ENCODE results near the gene STX11. TPM values are rescaled to one million over a fixed set of nuclear protein-coding genes. Genes with fewer than 3 reads are reported as not detected.

The STX11 gene
- total and polyA plus RNA-seq, 10 of the 15 experiments (the other 5 are each of a cell fraction or from before 2014, with no cell fraction given), result 0.66 to 38.1 (median 19.8) TPM

DNA sequence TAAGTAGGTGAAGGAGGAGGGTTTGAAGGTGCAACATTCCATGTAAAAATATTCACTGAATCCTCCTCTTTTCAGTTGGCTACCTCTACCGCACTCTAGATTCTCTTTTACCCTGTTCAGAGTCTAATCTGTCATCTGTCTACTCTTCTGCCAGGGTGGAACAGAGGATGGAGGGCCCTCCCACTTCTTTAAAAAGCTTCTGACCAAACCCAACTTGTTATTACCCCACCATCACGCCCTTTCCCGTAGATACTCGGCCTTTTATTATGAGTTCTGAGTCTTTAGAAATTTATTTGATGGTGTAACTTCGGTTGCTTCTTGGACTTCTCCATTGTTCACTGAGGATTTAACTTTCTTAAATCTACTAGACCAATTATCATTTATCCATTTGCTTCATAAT lies 11.7 kb downstream of the STX11 start:
- FAIRE-seq (no peak), DNase-seq (ENCODE audit: low read depth, low spot score) (no peak), ATAC-seq (0 out of 3 replicates have a peak, but pooled peaks have one; percentile 8)
- POLR2A ChIA-PET, result interaction anchor here (1.1 to 1.4 kb wide), 4 partner anchors 8 to 18 kb away, joined by 3 to 5 read pairs (median 4); no protein-coding TSS in a partner anchor
- Histone ChIP-seq H2AFZ (ENCODE audit: control insufficient read depth, low read depth, low read length) (no peak overlapping the region), H3K27ac (ENCODE audit: control insufficient read depth, insufficient read depth) (no peak overlapping the region), H3K4me3 (no peak overlapping the region), H3K4me2 (ENCODE audit: control insufficient read depth, insufficient read depth) (no peak overlapping the region), H3K9ac (ENCODE audit: control insufficient read depth, insufficient read depth, low read length) (no peak overlapping the region), H3K36me3 (ENCODE audit: control insufficient read depth in 2 of 2, insufficient read depth in 2 of 2, low read length in 1 of 2) (peaks cover 4 to 7% of the 10 kb centered on the region in 2 experiments; a peak in 3 of 4 replicates), H3K4me1 (ENCODE audit: control insufficient read depth, insufficient read depth, low read length) (peaks cover 11% of the 10 kb centered on the region), H3K27me3 (replicated peaks in 1 of 2; ENCODE audit: control insufficient read depth in 2 of 2, insufficient read depth in 2 of 2, low read length in 1 of 2) (no peaks in the 10 kb centered on the region), H3K9me3 (replicated peaks; ENCODE audit: control insufficient read depth, insufficient read depth, low read length) (no peaks in the 10 kb centered on the region; the same call in 2 of the 3 replicates), H3K79me2 (ENCODE audit: control insufficient read depth, insufficient read depth, low read length) (peaks cover 53% of the 10 kb centered on the region), H4K20me1 (ENCODE audit: control insufficient read depth, insufficient read depth) (0 out of 2 replicates have a peak, but pooled peaks cover 3% of the 10 kb centered on the region)
- 71% methylated on average over 5 of the region's 5 CpGs for WGBS (ENCODE audit: insufficient coverage, insufficient replicate concordance, low lambda C conversion rate, missing lambda C conversion rate)
- no TSS peak for BruUV-seq (replicated peaks)
- RAD21 ChIA-PET (ENCODE audit: unreplicated experiment), result interaction anchor here (1.7 to 3.6 kb wide), 2 partner anchors 10 to 17 kb away, joined by 4 to 17 read pairs; partner anchors contain the start of gene STX11
- CTCF ChIA-PET, result interaction anchor here (0.6 to 1.3 kb wide), 4 partner anchors 10 to 219 kb away, joined by 3 to 5 read pairs (median 3); no protein-coding TSS in a partner anchor
- SMC1A ChIA-PET (ENCODE audit: uncharacterized antibody, unreplicated experiment), result interaction anchor here (1.3 to 4.2 kb wide), 7 partner anchors 8 to 55 kb away, joined by 4 to 19 read pairs (median 6); no protein-coding TSS in a partner anchor
- intact Hi-C loops (cut with micrococcal nuclease; ENCODE audit: unreplicated experiment) (no loop called here), in situ Hi-C loops (cut with MboI) (no loop called here)
- TF ChIP-seq, protein P1, sequence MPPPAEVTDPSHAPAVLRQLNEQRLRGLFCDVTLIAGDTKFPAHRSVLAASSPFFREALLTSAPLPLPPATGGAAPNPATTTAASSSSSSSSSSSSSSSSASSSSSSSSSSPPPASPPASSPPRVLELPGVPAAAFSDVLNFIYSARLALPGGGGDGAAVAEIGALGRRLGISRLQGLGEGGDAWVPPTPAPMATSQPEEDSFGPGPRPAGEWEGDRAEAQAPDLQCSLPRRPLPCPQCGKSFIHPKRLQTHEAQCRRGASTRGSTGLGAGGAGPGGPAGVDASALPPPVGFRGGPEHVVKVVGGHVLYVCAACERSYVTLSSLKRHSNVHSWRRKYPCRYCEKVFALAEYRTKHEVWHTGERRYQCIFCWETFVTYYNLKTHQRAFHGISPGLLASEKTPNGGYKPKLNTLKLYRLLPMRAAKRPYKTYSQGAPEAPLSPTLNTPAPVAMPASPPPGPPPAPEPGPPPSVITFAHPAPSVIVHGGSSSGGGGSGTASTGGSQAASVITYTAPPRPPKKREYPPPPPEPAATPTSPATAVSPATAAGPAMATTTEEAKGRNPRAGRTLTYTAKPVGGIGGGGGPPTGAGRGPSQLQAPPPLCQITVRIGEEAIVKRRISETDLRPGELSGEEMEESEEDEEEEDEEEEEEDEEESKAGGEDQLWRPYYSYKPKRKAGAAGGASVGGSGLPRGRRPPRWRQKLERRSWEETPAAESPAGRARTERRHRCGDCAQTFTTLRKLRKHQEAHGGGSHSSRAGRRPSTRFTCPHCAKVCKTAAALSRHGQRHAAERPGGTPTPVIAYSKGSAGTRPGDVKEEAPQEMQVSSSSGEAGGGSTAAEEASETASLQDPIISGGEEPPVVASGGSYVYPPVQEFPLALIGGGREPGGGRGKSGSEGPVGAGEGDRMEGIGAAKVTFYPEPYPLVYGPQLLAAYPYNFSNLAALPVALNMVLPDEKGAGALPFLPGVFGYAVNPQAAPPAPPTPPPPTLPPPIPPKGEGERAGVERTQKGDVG (CRISPR knock-in tag; IDR thresholded peaks at IDR 0.05), result no peak
- TF ChIP-seq POU2F2 (IDR thresholded peaks at IDR 0.05; ENCODE audit: borderline replicate concordance, low read depth, low read length) (no peak), CEBPB (IDR thresholded peaks at IDR 0.05; ENCODE audit: borderline replicate concordance in 1 of 2, low read depth in 2 of 2, low read length in 2 of 2) (no peak), KLF5 (IDR thresholded peaks at IDR 0.05; ENCODE audit: partially characterized antibody) (no peak), FOXM1 (IDR thresholded peaks at IDR 0.05; ENCODE audit: low read depth, low read length) (no peak), ZNF217 (IDR thresholded peaks at IDR 0.05) (no peak), CHD4 (IDR thresholded peaks at IDR 0.05) (no peak), RELA (IDR thresholded peaks at IDR 0.05; ENCODE audit: borderline replicate concordance, partially characterized antibody) (no peak)
- TF ChIP-seq, protein P2, sequence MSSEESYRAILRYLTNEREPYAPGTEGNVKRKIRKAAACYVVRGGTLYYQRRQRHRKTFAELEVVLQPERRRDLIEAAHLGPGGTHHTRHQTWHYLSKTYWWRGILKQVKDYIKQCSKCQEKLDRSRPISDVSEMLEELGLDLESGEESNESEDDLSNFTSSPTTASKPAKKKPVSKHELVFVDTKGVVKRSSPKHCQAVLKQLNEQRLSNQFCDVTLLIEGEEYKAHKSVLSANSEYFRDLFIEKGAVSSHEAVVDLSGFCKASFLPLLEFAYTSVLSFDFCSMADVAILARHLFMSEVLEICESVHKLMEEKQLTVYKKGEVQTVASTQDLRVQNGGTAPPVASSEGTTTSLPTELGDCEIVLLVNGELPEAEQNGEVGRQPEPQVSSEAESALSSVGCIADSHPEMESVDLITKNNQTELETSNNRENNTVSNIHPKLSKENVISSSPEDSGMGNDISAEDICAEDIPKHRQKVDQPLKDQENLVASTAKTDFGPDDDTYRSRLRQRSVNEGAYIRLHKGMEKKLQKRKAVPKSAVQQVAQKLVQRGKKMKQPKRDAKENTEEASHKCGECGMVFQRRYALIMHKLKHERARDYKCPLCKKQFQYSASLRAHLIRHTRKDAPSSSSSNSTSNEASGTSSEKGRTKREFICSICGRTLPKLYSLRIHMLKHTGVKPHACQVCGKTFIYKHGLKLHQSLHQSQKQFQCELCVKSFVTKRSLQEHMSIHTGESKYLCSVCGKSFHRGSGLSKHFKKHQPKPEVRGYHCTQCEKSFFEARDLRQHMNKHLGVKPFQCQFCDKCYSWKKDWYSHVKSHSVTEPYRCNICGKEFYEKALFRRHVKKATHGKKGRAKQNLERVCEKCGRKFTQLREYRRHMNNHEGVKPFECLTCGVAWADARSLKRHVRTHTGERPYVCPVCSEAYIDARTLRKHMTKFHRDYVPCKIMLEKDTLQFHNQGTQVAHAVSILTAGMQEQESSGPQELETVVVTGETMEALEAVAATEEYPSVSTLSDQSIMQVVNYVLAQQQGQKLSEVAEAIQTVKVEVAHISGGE (CRISPR knock-in tag; IDR thresholded peaks at IDR 0.05), result no peak
- TF ChIP-seq, protein P3, sequence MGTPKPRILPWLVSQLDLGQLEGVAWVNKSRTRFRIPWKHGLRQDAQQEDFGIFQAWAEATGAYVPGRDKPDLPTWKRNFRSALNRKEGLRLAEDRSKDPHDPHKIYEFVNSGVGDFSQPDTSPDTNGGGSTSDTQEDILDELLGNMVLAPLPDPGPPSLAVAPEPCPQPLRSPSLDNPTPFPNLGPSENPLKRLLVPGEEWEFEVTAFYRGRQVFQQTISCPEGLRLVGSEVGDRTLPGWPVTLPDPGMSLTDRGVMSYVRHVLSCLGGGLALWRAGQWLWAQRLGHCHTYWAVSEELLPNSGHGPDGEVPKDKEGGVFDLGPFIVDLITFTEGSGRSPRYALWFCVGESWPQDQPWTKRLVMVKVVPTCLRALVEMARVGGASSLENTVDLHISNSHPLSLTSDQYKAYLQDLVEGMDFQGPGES (IDR thresholded peaks at IDR 0.05), result no peak
- TF ChIP-seq, protein P4, sequence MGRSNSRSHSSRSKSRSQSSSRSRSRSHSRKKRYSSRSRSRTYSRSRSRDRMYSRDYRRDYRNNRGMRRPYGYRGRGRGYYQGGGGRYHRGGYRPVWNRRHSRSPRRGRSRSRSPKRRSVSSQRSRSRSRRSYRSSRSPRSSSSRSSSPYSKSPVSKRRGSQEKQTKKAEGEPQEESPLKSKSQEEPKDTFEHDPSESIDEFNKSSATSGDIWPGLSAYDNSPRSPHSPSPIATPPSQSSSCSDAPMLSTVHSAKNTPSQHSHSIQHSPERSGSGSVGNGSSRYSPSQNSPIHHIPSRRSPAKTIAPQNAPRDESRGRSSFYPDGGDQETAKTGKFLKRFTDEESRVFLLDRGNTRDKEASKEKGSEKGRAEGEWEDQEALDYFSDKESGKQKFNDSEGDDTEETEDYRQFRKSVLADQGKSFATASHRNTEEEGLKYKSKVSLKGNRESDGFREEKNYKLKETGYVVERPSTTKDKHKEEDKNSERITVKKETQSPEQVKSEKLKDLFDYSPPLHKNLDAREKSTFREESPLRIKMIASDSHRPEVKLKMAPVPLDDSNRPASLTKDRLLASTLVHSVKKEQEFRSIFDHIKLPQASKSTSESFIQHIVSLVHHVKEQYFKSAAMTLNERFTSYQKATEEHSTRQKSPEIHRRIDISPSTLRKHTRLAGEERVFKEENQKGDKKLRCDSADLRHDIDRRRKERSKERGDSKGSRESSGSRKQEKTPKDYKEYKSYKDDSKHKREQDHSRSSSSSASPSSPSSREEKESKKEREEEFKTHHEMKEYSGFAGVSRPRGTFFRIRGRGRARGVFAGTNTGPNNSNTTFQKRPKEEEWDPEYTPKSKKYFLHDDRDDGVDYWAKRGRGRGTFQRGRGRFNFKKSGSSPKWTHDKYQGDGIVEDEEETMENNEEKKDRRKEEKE (IDR thresholded peaks at IDR 0.05), result no peak

All from GM12878 (cell line).